ENCODE measurements around the gene ZNF823. TPM values are rescaled to one million over a fixed set of nuclear protein-coding genes. Genes with fewer than 3 reads are reported as not detected.

ZNF823 gene
- total RNA-seq, 1 donor from 2014 or later, result 3.1 TPM

GRCh38 chr19:11747277-11747676 is 8.5 kb upstream of the ZNF823 start:
- DNase-seq, result no peak
- intact Hi-C loops (cut with micrococcal nuclease), result no loop called here
- no peak for ATAC-seq

GRCh38 chr19:11745869-11746268 is 7.1 kb upstream of the ZNF823 start:
- ATAC-seq (no peak), DNase-seq (no peak)
- intact Hi-C loops (cut with micrococcal nuclease), result no loop called here

GRCh38 chr19:11737964-11738745 is 591 bp downstream of the ZNF823 start:
- DNase-seq, result peak; percentile 62
- peak; percentile 67 for ATAC-seq

GRCh38 chr19:11736696-11737095 is 2.0 kb downstream of the ZNF823 start:
- no peak for ATAC-seq
- peak; percentile 33 for DNase-seq
- intact Hi-C loops (cut with micrococcal nuclease), result no loop called here

More at GRCh38 chr19:11737964-11738745, 591 bp downstream of the ZNF823 start:
- intact Hi-C loops (cut with micrococcal nuclease), result no loop called here

- intact Hi-C loops (cut with micrococcal nuclease), result no loop called here
- DNase-seq (no peak), ATAC-seq (no peak)
Measured at GRCh38 chr19:11735375-11735774, 3.4 kb downstream of the ZNF823 start.

- DNase-seq (no peak), ATAC-seq (no peak)
- intact Hi-C loops (cut with micrococcal nuclease), result no loop called here
Measured at GRCh38 chr19:11729586-11729985, 9.2 kb downstream of the ZNF823 start.

- DNase-seq (no peak), ATAC-seq (no peak)
- intact Hi-C loops (cut with micrococcal nuclease), result no loop called here
Measured at GRCh38 chr19:11722414-11722813, 16.3 kb downstream of the ZNF823 start.

GRCh38 chr19:11721681-11722080 is 17.1 kb downstream of the ZNF823 start:
- intact Hi-C loops (cut with micrococcal nuclease), result no loop called here
- DNase-seq (no peak), ATAC-seq (no peak)

- intact Hi-C loops (cut with micrococcal nuclease), result no loop called here
- ATAC-seq, result no peak
- no peak for DNase-seq
Measured at GRCh38 chr19:11710313-11710712, 28.4 kb downstream of the ZNF823 start.

GRCh38 chr19:11708457-11708856 is 30.3 kb downstream of the ZNF823 start:
- ATAC-seq (no peak), DNase-seq (no peak)
- intact Hi-C loops (cut with micrococcal nuclease), result no loop called here

GRCh38 chr19:11705474-11705873 is 33.3 kb downstream of the ZNF823 start:
- ATAC-seq, result no peak
- intact Hi-C loops (cut with micrococcal nuclease), result no loop called here
- no peak for DNase-seq

- no peak for DNase-seq
- no peak for ATAC-seq
- intact Hi-C loops (cut with micrococcal nuclease), result no loop called here
Measured at GRCh38 chr19:11704626-11705025, 34.1 kb downstream of the ZNF823 start.

GRCh38 chr19:11699931-11700794 is 38.6 kb downstream of the ZNF823 start:
- DNase-seq (no peak), ATAC-seq (no peak)
- intact Hi-C loops (cut with micrococcal nuclease), result no loop called here

- intact Hi-C loops (cut with micrococcal nuclease), result no loop called here
- ATAC-seq (no peak), DNase-seq (no peak)
Measured at GRCh38 chr19:11698231-11698630, 40.5 kb downstream of the ZNF823 start.

- intact Hi-C loops (cut with micrococcal nuclease), result no loop called here
- DNase-seq (no peak), ATAC-seq (no peak)
Measured at GRCh38 chr19:11697284-11697855, 41.4 kb downstream of the ZNF823 start.

- ATAC-seq (peak; percentile 100), DNase-seq (peak; percentile 97)
- intact Hi-C loops (cut with micrococcal nuclease), result no loop called here
Measured at GRCh38 chr19:11694533-11695439, 44.0 kb downstream of the ZNF823 start.

- DNase-seq, result no peak
- no peak for ATAC-seq
- intact Hi-C loops (cut with micrococcal nuclease), result no loop called here
Measured at GRCh38 chr19:11693505-11694499, 44.9 kb downstream of the ZNF823 start.

All from left ventricle myocardium superior (tissue), 1 donor.